ENCODE measurements around the gene RCC2. TPM values are rescaled to one million over a fixed set of nuclear protein-coding genes. Genes with fewer than 3 reads are reported as not detected.
"Not testable (repeated sequence)": the region's sequence is repeated elsewhere in the genome, so short reads cannot be mapped to it uniquely, and the experiment has no call there.

RCC2 gene
- total RNA-seq, 1 experiment from 2014 or later, result 473 TPM

DNA sequence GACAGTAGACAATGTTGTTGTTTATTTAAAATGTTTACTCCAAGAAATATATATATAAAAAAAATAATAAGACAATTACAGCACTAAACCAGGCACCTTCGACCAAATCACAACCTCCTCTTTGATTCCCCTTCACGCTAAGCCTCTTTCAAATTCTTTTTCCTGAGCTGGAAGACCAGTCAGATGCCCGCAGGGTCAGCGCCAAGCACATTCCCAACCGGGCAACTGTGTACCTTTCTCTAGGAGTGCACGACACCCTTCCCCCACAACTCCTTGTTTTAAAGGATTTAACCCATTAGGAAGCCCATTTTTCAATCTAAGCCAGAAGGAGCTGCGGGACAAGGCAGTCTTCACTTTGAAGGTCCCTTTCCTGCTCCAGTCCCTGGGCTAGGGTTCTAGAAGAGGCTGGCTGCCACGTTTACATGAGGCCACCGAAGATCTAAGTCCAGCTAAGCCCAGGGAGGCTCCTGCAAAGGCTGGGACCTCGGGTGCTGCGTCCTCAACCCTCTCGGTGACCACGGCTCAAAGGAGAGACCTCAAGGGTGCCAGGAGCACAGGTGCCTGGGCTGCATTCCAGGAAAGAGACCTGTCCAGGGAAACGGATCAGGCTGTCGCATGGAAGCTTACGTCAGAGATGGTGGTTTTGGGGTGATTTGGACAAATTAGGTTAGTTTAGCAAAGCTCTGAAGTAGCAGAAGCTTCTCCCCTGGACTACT lies 32.6 kb downstream of the RCC2 start:
- H4K91ac ChIP-seq (ENCODE audit: insufficient read length, low read depth, low read length); H2BK20ac ChIP-seq (ENCODE audit: low read depth, low read length, poor library complexity, severe bottlenecking): not testable (repeated sequence)

More for the DNA sequence above, 32.6 kb downstream of the RCC2 start:
- not testable (repeated sequence) for H3K9me3 Mint-ChIP-seq; H2AK5ac ChIP-seq (ENCODE audit: insufficient read length, low read length); H2AFZ ChIP-seq (ENCODE audit: low read length); H2BK120ac ChIP-seq (ENCODE audit: low read depth, low read length, poor library complexity, severe bottlenecking); H3K14ac ChIP-seq (ENCODE audit: insufficient read depth, low read length); H3K18ac ChIP-seq (ENCODE audit: insufficient read length, low read depth, low read length); H2BK5ac ChIP-seq (ENCODE audit: insufficient read length, low read length); H4K20me1 ChIP-seq (ENCODE audit: control insufficient read depth, insufficient read depth, insufficient read length); H3K4me2 ChIP-seq (ENCODE audit: insufficient read depth, insufficient read length, low read length); H2BK12ac ChIP-seq (ENCODE audit: insufficient read length, low read depth, low read length); H3K27me3 Mint-ChIP-seq (ENCODE audit: low read depth); H3T11ph ChIP-seq (ENCODE audit: low read length); H3K9me3 ChIP-seq (ENCODE audit: control insufficient read depth, low read depth, low read length); H2BK15ac ChIP-seq (ENCODE audit: low read depth, low read length); H3K56ac ChIP-seq (ENCODE audit: insufficient read length, low read depth, low read length); DNase-seq; H4K5ac ChIP-seq (ENCODE audit: insufficient read length, low read depth, low read length); H3K27ac ChIP-seq (ENCODE audit: insufficient read length, low read depth, low read length); H3K79me2 ChIP-seq (ENCODE audit: insufficient read depth, low read length); H3K23me2 ChIP-seq (ENCODE audit: insufficient read length, low read depth, low read length, poor library complexity, severe bottlenecking); H3K4me3 Mint-ChIP-seq; H3K23ac ChIP-seq (ENCODE audit: insufficient read length, low read depth, low read length); H3K4ac ChIP-seq (ENCODE audit: low read depth, low read length); H3K9ac ChIP-seq (ENCODE audit: extremely low read depth, insufficient read length, low read length); H3K79me1 ChIP-seq (ENCODE audit: insufficient read depth, low read depth, low read length, poor library complexity, severe bottlenecking); H3K27me3 ChIP-seq (ENCODE audit: insufficient read depth, low read length); H4K8ac ChIP-seq (replicated peaks; ENCODE audit: insufficient read length, low read depth, low read length); H3K4me1 ChIP-seq (ENCODE audit: insufficient read depth, low read length)
- Mint-ChIP-seq H3K27ac (peak overlapping the region; percentile 25 to 96 (median 85); a peak in 5 of 7 replicates), H3K36me3 (ENCODE audit: insufficient read depth in 1 of 3, low read depth in 3 of 3) (peaks cover 41 to 65% (median 57%) of the 10 kb centered on the region in 3 experiments; a peak in 6 of 7 replicates), H3K4me1 (peaks cover 36 to 45% of the 10 kb centered on the region in 2 experiments)
- no CpG with 5 or more reads among the region's 16 CpGs for WGBS (ENCODE audit: extremely low coverage, insufficient read length, low lambda C conversion rate)
